ENCODE results near the gene CDK1.

CDK1 gene

GRCh38 chr10:60778971-60779796, 906 bp downstream of the CDK1 start:
- DNase-seq = no peak

- no peak for DNase-seq
Measured at GRCh38 chr10:60781661-60782060, 3.4 kb downstream of the CDK1 start.

DNA sequence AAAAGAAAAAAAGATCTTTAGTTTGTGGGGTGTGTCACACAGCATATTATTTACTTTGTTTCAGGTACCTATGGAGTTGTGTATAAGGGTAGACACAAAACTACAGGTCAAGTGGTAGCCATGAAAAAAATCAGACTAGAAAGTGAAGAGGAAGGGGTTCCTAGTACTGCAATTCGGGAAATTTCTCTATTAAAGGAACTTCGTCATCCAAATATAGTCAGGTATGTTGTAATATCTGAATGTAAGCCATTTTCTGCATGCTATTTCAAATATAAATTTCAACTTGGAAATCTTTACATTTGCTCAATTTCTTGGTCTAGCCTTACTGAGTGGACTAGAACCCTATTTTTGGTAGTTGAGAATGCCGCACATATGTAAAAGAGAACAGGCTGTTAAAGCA, 6.4 kb downstream of the CDK1 start:
- DNase-seq = no peak

DNA sequence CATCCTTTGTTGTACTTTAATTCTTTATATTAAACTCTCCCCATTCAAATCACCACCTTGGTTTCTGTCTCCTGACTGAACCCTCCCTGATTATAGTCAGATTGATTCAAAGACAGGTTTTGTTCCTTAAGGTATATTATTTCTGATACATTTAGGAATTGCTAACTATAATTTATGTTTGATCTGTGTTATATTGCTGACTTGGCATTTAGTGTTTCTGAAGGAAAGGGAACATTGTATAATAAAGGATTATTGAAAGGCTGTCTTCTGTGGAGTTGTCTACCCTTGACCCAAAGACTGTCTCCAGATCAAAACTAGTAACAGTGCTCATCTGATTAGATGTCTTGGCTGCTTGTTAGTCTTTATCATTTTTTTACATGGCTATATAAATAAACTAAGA, 10.3 kb downstream of the CDK1 start:
- no peak for DNase-seq

GRCh38 chr10:60789340-60789739, 11.1 kb downstream of the CDK1 start:
- DNase-seq = no peak

DNA sequence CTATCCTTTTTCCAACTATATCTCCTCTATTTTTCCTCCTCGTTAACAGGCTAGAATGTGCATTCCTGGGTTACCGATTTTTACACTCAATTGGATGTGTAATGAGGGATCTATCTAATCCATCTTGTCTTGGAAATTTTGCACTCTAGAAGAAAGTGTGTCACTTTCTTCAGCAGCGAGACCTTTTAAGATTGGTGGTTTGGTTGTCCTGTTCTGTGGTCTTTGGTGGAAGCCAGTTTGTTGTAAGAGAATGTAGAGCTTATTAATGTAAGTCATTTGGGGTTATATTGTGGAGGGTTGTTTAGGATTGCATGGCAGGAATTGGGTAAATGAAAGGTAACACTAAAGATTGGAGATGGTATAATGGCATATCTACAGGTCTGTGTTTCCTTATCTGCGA, 16.7 kb downstream of the CDK1 start:
- no peak for DNase-seq

GRCh38 chr10:60795465-60796202, 17.4 kb downstream of the CDK1 start:
- no peak for DNase-seq

DNA sequence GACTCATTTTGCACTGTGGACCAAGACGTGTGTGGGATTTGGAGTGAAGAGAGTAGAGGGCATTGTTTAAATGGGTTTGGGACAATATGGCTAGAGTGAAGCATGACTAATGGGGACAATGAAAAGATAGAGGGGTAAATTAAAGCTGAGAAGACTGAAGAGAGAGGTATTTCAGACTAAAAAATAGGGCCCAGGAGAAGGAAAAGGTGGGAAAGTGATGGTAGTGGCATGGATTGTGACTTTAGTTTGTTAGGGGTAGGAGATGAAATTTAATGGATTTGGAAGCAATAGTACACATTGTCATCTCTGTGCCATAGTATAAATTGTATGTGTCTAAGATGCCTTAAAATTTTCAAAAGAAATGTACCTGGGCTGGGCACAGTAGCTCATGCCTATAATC, 18.2 kb downstream of the CDK1 start:
- no peak for DNase-seq

DNA sequence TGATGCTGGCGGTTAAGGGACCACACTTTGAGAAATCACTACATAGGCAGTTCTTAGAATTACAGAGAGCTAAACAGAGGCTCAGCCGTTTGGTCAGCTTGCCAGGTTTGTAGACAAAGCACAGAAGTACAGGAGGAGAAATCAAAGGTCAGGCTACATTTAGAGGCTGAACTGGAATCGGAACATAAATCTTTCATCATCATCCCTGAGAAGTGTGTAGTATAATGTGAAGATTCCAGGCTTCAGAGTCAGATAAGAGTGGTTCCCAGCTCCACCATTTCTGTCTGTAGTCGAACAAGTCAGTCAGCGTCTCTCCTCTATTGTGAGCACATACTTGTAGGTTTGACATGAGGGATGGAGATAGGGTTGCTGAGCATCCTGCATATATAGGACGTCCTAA, 18.9 kb downstream of the CDK1 start:
- no peak for DNase-seq

- no peak for DNase-seq
Measured at GRCh38 chr10:60798031-60798430, 19.8 kb downstream of the CDK1 start.

GRCh38 chr10:60798870-60799269, 20.6 kb downstream of the CDK1 start:
- DNase-seq = no peak

DNA sequence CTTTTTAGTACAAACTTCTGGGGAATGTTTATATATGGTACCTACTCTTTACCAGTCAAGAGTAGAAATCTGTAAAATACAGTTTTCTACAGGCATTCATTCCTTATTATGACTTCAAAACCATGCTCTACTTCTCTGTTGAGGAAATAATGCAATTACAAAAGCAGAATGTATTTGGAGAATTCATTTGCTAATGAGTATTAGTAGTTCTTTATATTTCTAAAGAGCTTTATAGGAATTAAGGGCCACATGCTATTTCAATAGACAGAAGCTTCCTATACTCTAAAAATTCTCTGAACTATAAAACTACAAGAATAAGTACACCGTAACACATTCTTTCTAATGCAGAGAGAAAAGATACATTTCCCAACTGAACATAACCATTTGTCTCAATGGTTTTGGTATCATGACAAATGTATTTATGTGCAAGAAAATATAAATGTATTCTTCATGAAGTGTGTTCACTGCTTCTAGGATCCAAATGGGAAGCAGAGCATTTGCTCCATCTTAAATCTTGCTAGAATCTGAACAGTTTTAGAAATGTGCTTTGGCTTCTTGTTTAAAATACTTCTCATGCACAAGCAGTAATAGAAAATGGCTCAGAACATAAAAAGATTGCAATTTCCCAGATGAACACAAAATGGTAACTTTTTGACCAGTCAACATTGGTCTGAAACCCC, 21.8 kb downstream of the CDK1 start:
- DNase-seq = no peak

- DNase-seq = no peak
Measured at GRCh38 chr10:60800918-60801317, 22.6 kb downstream of the CDK1 start.

DNA sequence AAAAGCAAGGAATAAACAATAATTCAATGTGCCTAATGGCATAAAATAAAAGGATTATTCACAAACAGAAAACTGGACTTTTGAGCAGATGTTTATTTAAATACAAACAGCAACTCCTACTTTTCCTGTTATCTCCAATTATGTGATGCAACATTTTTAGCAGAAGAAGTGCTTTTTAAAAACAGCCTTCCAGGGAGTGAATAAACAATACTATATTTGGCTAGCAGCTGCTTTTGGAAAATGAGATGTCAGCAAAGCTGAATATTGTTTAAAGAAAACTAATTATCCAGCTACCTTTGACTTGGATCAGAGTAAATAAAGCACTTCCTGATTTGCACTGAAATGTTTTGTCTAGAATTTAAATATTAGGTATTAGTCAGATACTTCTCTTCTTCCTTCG, 23.2 kb downstream of the CDK1 start:
- DNase-seq = no peak

DNA sequence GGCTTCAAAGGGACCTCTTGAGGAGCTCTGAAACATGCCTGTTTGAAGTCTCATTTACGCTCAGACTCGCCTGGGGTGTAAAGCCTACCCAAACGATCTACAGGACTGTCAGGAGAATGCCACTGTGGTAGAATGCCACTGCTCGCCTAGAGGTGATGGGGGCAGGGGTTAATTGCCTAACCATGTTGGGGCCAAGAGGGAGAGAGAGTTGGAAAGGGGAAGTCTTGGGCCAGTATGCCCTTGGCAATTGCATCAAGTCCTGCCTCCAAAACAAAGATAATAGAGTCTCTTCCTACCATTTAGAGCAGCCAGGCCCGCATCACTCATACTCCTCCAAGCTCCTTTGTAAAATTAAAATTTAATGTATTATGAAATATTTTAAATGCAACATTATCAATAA, 25.2 kb downstream of the CDK1 start:
- DNase-seq = no peak

DNA sequence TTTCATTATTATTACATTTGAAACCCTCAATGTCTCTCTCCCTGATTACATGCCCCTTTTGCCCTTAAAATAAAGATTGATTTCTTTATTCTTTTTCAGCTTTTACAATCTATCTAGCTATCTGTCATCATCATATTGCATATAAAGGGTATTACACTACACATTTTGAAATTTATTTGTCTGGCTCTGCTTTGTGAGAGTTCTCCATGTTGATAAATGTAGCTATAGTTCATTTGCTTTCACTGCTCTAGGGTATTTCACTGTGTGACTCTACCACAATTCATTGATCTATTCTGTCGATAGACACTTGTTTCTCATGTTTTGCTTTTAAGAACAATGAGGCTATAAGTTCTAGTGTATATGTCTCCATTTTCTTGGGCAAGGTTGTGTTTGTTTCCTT, 25.6 kb downstream of the CDK1 start:
- DNase-seq = no peak

GRCh38 chr10:60806921-60807320, 28.6 kb downstream of the CDK1 start:
- no peak for DNase-seq

DNA sequence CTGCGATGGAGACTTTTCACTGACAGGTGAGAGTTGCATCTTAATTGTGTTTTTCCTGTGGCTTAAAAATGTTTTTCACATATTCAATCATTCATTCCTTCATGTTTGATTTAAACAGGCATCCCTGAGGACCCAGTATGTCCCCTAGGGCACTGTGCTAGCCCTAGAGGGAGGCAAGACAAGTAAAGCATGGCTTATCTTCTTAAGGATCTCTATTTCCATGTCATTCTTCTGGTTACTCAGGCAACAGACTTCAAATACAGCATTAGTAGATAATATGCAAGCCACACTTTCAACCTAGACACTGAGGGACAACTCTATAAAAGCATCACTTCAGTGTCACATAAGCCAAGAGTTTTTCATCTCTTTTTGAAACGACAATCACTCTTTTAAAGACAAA, 29.2 kb downstream of the CDK1 start:
- no peak for DNase-seq

DNA sequence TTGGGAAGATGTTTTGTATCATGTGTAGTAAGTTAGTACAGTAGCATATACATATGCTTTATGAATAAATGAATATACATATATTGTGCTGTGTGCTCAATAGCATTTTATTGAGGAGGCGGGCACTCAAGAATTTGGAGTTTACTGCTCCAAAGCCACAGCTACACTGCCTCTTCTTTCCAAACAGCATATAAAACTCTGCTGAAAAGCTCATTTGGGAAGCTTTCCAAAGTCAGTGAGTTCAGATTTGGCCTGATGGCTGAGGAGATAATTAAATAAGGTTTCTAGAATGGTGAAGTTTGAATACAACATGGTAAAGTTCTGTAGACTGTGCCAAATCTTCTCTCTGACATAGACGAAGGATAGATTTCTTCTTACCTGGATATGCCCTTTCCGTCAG, 29.8 kb downstream of the CDK1 start:
- no peak for DNase-seq

GRCh38 chr10:60809157-60809556, 30.9 kb downstream of the CDK1 start:
- DNase-seq = peak; percentile 62

DNA sequence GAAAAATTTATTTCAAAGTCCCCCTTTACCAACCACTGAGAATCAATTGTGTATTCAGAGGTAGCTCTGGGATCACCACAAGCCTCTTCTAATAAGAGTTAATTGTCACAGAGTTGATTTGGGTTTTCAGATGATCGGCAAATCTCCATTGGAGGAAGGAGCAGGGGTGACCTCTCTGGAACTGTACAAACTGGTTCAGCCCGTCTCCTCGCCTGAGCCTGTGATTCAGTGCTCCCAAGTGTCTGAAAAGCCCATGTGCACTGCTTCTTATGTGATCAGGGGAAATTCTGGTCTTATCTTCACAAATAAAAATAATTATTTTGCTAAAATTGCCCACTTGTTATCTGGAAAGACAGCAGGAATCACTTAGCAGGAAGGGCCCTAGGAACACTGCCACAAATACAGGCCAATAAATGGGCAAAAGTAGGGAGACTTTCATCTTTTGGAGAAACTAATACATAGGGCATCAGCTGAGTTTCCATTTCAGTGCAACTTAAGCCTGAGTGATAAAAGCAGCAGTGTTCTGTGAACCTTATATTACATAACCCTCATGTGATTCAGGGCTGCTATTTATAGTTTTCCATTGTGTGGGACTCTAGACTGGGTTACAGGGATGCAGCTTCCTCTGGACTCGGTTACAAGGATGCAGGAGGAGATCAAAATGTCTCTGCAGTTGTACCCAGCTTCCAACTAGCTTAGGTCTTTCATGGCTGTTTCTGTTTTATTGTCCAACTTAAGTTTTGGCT, 32.3 kb downstream of the CDK1 start:
- DNase-seq = no peak

- no peak for DNase-seq
Measured at GRCh38 chr10:60816628-60817397, 38.5 kb downstream of the CDK1 start.

All from GF-D8 (cell line).